Kidney (tissue), 14 donors: ENCODE data around the gene MVD. TPM values are rescaled to one million over a fixed set of nuclear protein-coding genes. Genes with fewer than 3 reads are reported as not detected.
"Not testable (repeated sequence)": the region's sequence is repeated elsewhere in the genome, so short reads cannot be mapped to it uniquely, and the experiment has no call there.

ENCODE experiments used
- DNase-seq, 5 donors: peaks; one replicate each; pipeline ENCODE4 v3.0.0-alpha.2; 2013 to 2020
- FAIRE-seq: peaks from 2 replicates; lab custom pipeline; 2012; peaks lifted over from hg19 to GRCh38; lab: Jason Lieb, UNC
- H3K27ac ChIP-seq, 2 donors: one replicate each; pipeline ENCODE4 v1.7.0; 2013; ENCODE audit warnings: low read depth in 2 of 2, low read length in 2 of 2, inconsistent platforms in 1 of 2
- H3K27me3 ChIP-seq: one replicate; pipeline ENCODE4 v1.7.1; 2013; ENCODE audit warnings: low read length, inconsistent platforms; ENCODE audit not compliant: control insufficient read depth, insufficient read depth
- H3K36me3 ChIP-seq, 3 donors: one replicate each; pipeline versions ENCODE4 v1.7.0 to v1.7.1; 2013; ENCODE audit warnings: low read length in 3 of 3, control low read depth in 1 of 3, inconsistent platforms in 1 of 3; ENCODE audit not compliant: insufficient read depth in 3 of 3, control insufficient read depth in 2 of 3
- H3K4me1 ChIP-seq, 3 donors: one replicate each; pipeline versions ENCODE4 v1.7.0 to v1.7.1; 2013; ENCODE audit warnings: low read length in 3 of 3, inconsistent platforms in 1 of 3, low read depth in 1 of 3; ENCODE audit not compliant: control insufficient read depth in 2 of 3, insufficient read depth in 2 of 3
- H3K4me3 ChIP-seq, 3 donors: one replicate each; pipeline versions ENCODE4 v1.7.0 to v1.8.1; 2013; ENCODE audit warnings: low read length in 3 of 3, control low read depth in 1 of 3, inconsistent platforms in 1 of 3
- H3K9ac ChIP-seq, 3 donors: one replicate each; pipeline versions ENCODE4 v1.7.0 to v1.7.1; 2013; ENCODE audit warnings: low read length in 3 of 3, control low read depth in 1 of 3, inconsistent platforms in 1 of 3
- H3K9me3 ChIP-seq, 3 donors: one replicate each; pipeline versions ENCODE4 v1.7.0 to v1.7.1; 2013; ENCODE audit warnings: low read length in 3 of 3, control low read depth in 1 of 3, inconsistent platforms in 1 of 3; ENCODE audit not compliant: control insufficient read depth in 2 of 3, insufficient read depth in 1 of 3
- CTCF ChIP-seq: IDR thresholded peaks from 3 replicates; pipeline ENCODE4 v1.5.1; 2012; ENCODE audit warnings: mild to moderate bottlenecking, moderate library complexity, borderline replicate concordance; ENCODE audit not compliant: insufficient read depth; ENCODE audit errors: extremely low read depth
- intact Hi-C: fragments of 100-400 bp; cut with DNase I; formaldehyde crosslinking; loops from one replicate; pipeline ENCODE4 v1.11.1; 2022
- polyA plus RNA-seq: library from polyadenylated mRNA; stranded (reverse); fragments of 350-450 nt; fragmentation: Illumina TruSeq; extraction: RNeasy Lipid Tissue Mini Kit (QIAGEN cat#74804); gene quantifications from one replicate; pipeline ENCODE4 v1.2.3, GENCODE V29; 2014; ENCODE audit warnings: low read depth, low replicate concordance; ENCODE audit not compliant: insufficient read depth
- total RNA-seq: library from RNA; stranded (reverse); fragmentation: NEBNext Ultra II Directional; extraction: Animal tissue kit (Norgen Biotek cat#: 25700); gene quantifications from one replicate; pipeline ENCODE4 v1.2.1, GENCODE V29; 2021
- donor health status: control.
- donor health status: control.
- donor health status: control.
- donor health status: control.
- donor health status: control.
- donor health status: DM: yes; HTN: yes; CAD: no.
- donor health status: Normal renal cell carcinoma (clear cell type).

The MVD gene
- total and polyA plus RNA-seq, 2 donors from 2014 or later: 35.4 to 48.9 TPM

GRCh38 chr16:88613293-88613692, 49.6 kb downstream of the MVD start:
- H3K9me3 ChIP-seq: no peaks in the 10 kb centered on the region
- TF ChIP-seq CTCF: no peak
- no peak overlapping the region for H3K9ac ChIP-seq
- no peaks in the 10 kb centered on the region for H3K27me3 ChIP-seq
- FAIRE-seq: no peak
- H3K27ac ChIP-seq: no peak overlapping the region
- DNase-seq: no peak
- H3K36me3 ChIP-seq: peaks cover 0 to 24% (median 15%) of the 10 kb centered on the region in 3 donors
- H3K4me3 ChIP-seq: no peak overlapping the region
- intact Hi-C loops: no loop called here
- H3K4me1 ChIP-seq: no peaks in the 10 kb centered on the region

- Histone ChIP-seq H3K9me3 (no peaks in the 10 kb centered on the region), H3K27me3 (no peaks in the 10 kb centered on the region), H3K9ac (no peak overlapping the region), H3K36me3 (peaks cover 0 to 31% (median 23%) of the 10 kb centered on the region in 3 donors), H3K27ac (no peak overlapping the region), H3K4me3 (no peak overlapping the region), H3K4me1 (no peaks in the 10 kb centered on the region)
- FAIRE-seq (no peak), DNase-seq (peak in 4 of 5 donors; percentile 82 to 94 (median 86))
- intact Hi-C loops: no loop called here
- no peak for TF ChIP-seq CTCF
These were observed 51.7 kb downstream of the MVD start for GRCh38 chr16:88610909-88611812.

GRCh38 chr16:88610080-88610479, 52.8 kb downstream of the MVD start:
- Histone ChIP-seq H3K9me3 (no peaks in the 10 kb centered on the region), H3K36me3 (peaks cover 0 to 36% (median 24%) of the 10 kb centered on the region in 3 donors), H3K9ac (no peak overlapping the region), H3K27ac (no peak overlapping the region), H3K27me3 (no peaks in the 10 kb centered on the region), H3K4me3 (no peak overlapping the region), H3K4me1 (no peaks in the 10 kb centered on the region)
- DNase-seq (no peak), FAIRE-seq (no peak)
- no peak for TF ChIP-seq CTCF
- intact Hi-C loops: no loop called here

- intact Hi-C loops, DNase-seq, FAIRE-seq, H3K9ac ChIP-seq, H3K27ac ChIP-seq, H3K4me1 ChIP-seq, H3K4me3 ChIP-seq, H3K9me3 ChIP-seq, H3K27me3 ChIP-seq: not testable (repeated sequence)
- peaks cover 0 to 36% (median 24%) of the 10 kb centered on the region in 3 donors for H3K36me3 ChIP-seq
These were observed 53.5 kb downstream of the MVD start for GRCh38 chr16:88609426-88609825.
